Spleen (tissue), 11 donors: Measurements from ENCODE around the gene NXNL2. TPM values are rescaled to one million over a fixed set of nuclear protein-coding genes. Genes with fewer than 3 reads are reported as not detected.

Experiments used
- DNase-seq: peaks from one replicate; pipeline ENCODE4 v3.0.0-alpha.2; 2020
- H3K27ac ChIP-seq, 8 donors: fragments of 200-600 bp; sonication (generic) in 7 of 8; 1 replicate in 4 of 8; 2 replicates in 4 of 8; pipeline versions ENCODE4 v1.5.0 to v1.8.0; 2016 to 2021; ENCODE audit warnings: inconsistent platforms in 4 of 8, mild to moderate bottlenecking in 4 of 8, moderate library complexity in 1 of 8
- H3K27me3 ChIP-seq, 7 donors: fragments of 200-600 bp; sonication (generic) in 6 of 7; replicated peaks in 1 of 7; 1 replicate in 4 of 7; 2 replicates in 3 of 7; pipeline versions ENCODE4 v1.5.0 to v1.8.0; 2016 to 2021; ENCODE audit warnings: inconsistent platforms in 3 of 7, mild to moderate bottlenecking in 1 of 7
- H3K36me3 ChIP-seq, 6 donors: fragments of 200-600 bp; sonication (generic) in 5 of 6; 1 replicate in 4 of 6; 2 replicates in 2 of 6; pipeline versions ENCODE4 v1.5.0 to v1.8.0; 2016 to 2021; ENCODE audit warnings: inconsistent platforms in 2 of 6
- H3K4me1 ChIP-seq, 6 donors: fragments of 200-600 bp; sonication (generic) in 5 of 6; 1 replicate in 3 of 6; 2 replicates in 3 of 6; pipeline versions ENCODE4 v1.5.0 to v1.8.0; 2016 to 2021; ENCODE audit warnings: inconsistent platforms in 3 of 6
- H3K4me3 ChIP-seq, 8 donors: fragments of 200-600 bp; sonication (generic) in 7 of 8; 1 replicate in 4 of 8; 2 replicates in 4 of 8; pipeline versions ENCODE4 v1.5.0 to v1.8.0; 2016 to 2021; ENCODE audit warnings: inconsistent platforms in 4 of 8, mild to moderate bottlenecking in 4 of 8, moderate library complexity in 2 of 8
- H3K9me3 ChIP-seq, 8 donors: fragments of 200-600 bp; sonication (generic) in 7 of 8; 1 replicate in 4 of 8; 2 replicates in 4 of 8; pipeline versions ENCODE4 v1.5.0 to v1.8.0; 2016 to 2021; ENCODE audit warnings: inconsistent platforms in 4 of 8
- CTCF ChIP-seq, 11 experiments: fragments of 200-600 bp in 7 of 11; fragments of 450-650 bp in 4 of 11; sonication (generic) in 4 of 11; IDR thresholded peaks in 8 of 11; conservative IDR thresholded peaks in 3 of 11; 1 replicate in 7 of 11; 2 replicates in 4 of 11; pipeline versions ENCODE4 v1.4.0 to v1.8.0; 2016 to 2021; ENCODE audit warnings: antibody characterized with exemption in 11 of 11, inconsistent platforms in 4 of 11, mild to moderate bottlenecking in 1 of 11
- POLR2A ChIP-seq, 3 donors: fragments of 450-650 bp; IDR thresholded peaks; one replicate each; pipeline ENCODE4 v1.5.1; 2017; ENCODE audit warnings: antibody characterized with exemption in 3 of 3, mild to moderate bottlenecking in 1 of 3
- POLR2AphosphoS5 ChIP-seq, 3 donors: sonication (generic); formaldehyde crosslinking; IDR thresholded peaks; one replicate each; pipeline ENCODE4 v1.5.1; 2017; ENCODE audit warnings: antibody characterized with exemption in 3 of 3
- WGBS, 5 donors: extraction: QIAGEN DNeasy Blood & Tissue Kit in 3 of 5; methylation state at CpG; one replicate each; pipeline versions ENCODE4 v1.1.5 to v1.1.7; 2013 to 2018; 5-methylcytosine and 5-hydroxymethylcytosine counted together
- intact Hi-C: fragments of 100-400 bp; cut with DNase I; formaldehyde crosslinking; loops from one replicate; pipeline ENCODE4 v1.15.0; 2023; ENCODE audit warnings: low total_unique reads
- polyA plus RNA-seq, 3 donors: library from polyadenylated mRNA; stranded (reverse); fragments of 200-250 nt; gene quantifications; one replicate each; pipeline ENCODE4 v1.2.1, GENCODE V29; 2013
- total RNA-seq, 7 donors: library from RNA; depleted of rRNA in 3 of 7; stranded (reverse); fragments of >200 nt in 3 of 7; fragmentation: NEBNext Ultra II Directional in 4 of 7; extraction: Animal tissue kit (Norgen Biotek cat#: 25700) in 4 of 7; gene quantifications; one replicate each; pipeline versions ENCODE4 v1.1.0 to v1.2.1, GENCODE V29; 2016 to 2021
- donor health status: healthy with polysubstance abuse.
- donor health status: DM: no; HTN: no; CAD: no; lungs with moderate emphysema.
- donor health status: DM: no; HTN: no; CAD: no.
- donor health status: Bipolar disorder and iron deficiency.
- donor health status: healthy.
- donor health status: DM: no; HTN: no; CAD: no.
- donor health status: DM: yes; HTN: yes; CAD: no.

The NXNL2 gene
- total and polyA plus RNA-seq, 10 donors = 0.22 to 0.94 (median 0.29) TPM; not detected in 5

- no peak for DNase-seq
- H3K4me1 ChIP-seq = peaks cover 0 to 12% (median 9%) of the 10 kb centered on the region in 6 donors
- intact Hi-C loops = no loop called here
- TF ChIP-seq CTCF (IDR thresholded peaks at IDR 0.05 in 8 of 11, conservative IDR thresholded peaks at IDR 0.05 in 3 of 11) (no peak), POLR2AphosphoS5 (IDR thresholded peaks at IDR 0.05) (no peak), POLR2A (IDR thresholded peaks at IDR 0.05) (no peak)
- 38 to 49% (median 41%) methylated on average over 8 of the region's 8 CpGs for WGBS, 5 donors
- no peak overlapping the region for H3K4me3 ChIP-seq
- peaks cover 0 to 5% (median 0%) of the 10 kb centered on the region in 7 donors for H3K27me3 ChIP-seq
- H3K27ac ChIP-seq = no peak overlapping the region
- H3K9me3 ChIP-seq = no peaks in the 10 kb centered on the region
- H3K36me3 ChIP-seq = no peaks in the 10 kb centered on the region
Observed at GRCh38 chr9:88583901-88584596, 49.1 kb downstream of the NXNL2 start.

DNA sequence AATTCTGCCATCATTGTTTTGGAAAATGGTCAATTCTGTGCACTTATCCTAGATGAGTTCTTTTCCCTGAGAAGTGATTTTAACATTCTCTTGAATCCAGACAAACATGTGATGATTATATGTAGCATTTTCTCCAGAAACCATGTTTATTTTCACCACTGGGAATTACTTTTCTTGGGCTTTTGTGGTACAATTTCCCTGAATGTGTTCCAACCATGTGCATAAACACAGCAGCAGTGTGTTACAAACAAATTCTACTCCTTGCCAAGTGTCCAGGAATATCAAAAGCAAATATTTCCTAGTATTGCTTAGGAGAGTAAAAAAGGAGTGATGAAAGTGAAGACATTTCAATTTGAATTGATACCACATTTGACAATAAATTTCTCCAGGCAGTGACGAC is 50.4 kb downstream of the NXNL2 start:
- no peak overlapping the region for H3K4me3 ChIP-seq
- no peak for DNase-seq
- peaks cover 0 to 12% (median 9%) of the 10 kb centered on the region in 6 donors for H3K4me1 ChIP-seq
- TF ChIP-seq POLR2AphosphoS5 (IDR thresholded peaks at IDR 0.05) (no peak), CTCF (IDR thresholded peaks at IDR 0.05 in 8 of 11, conservative IDR thresholded peaks at IDR 0.05 in 3 of 11) (no peak), POLR2A (IDR thresholded peaks at IDR 0.05) (no peak)
- 70 to 100% (median 81%) methylated on average over 1 of the region's 1 CpG for WGBS, 5 donors
- intact Hi-C loops = no loop called here
- H3K27me3 ChIP-seq = peaks cover 0 to 5% (median 0%) of the 10 kb centered on the region in 7 donors
- H3K27ac ChIP-seq = no peak overlapping the region
- H3K9me3 ChIP-seq = no peaks in the 10 kb centered on the region
- no peaks in the 10 kb centered on the region for H3K36me3 ChIP-seq

GRCh38 chr9:88586452-88586851 is 51.5 kb downstream of the NXNL2 start:
- no peak overlapping the region for H3K4me3 ChIP-seq
- no peaks in the 10 kb centered on the region for H3K9me3 ChIP-seq
- DNase-seq = no peak
- peaks cover 0 to 5% (median 0%) of the 10 kb centered on the region in 7 donors for H3K27me3 ChIP-seq
- H3K4me1 ChIP-seq = peaks cover 0 to 12% (median 9%) of the 10 kb centered on the region in 6 donors
- no peak overlapping the region for H3K27ac ChIP-seq
- no peak for TF ChIP-seq CTCF (IDR thresholded peaks at IDR 0.05 in 8 of 11, conservative IDR thresholded peaks at IDR 0.05 in 3 of 11)
- TF ChIP-seq POLR2A (IDR thresholded peaks at IDR 0.05) = no peak
- no peak for TF ChIP-seq POLR2AphosphoS5 (IDR thresholded peaks at IDR 0.05)
- WGBS, 5 donors = 90 to 96% (median 92%) methylated on average over 3 of the region's 3 CpGs
- no peaks in the 10 kb centered on the region for H3K36me3 ChIP-seq
- intact Hi-C loops = no loop called here

GRCh38 chr9:88587182-88587581 is 52.2 kb downstream of the NXNL2 start:
- no peaks in the 10 kb centered on the region for H3K9me3 ChIP-seq
- DNase-seq = no peak
- TF ChIP-seq POLR2A (IDR thresholded peaks at IDR 0.05) (no peak), CTCF (IDR thresholded peaks at IDR 0.05 in 8 of 11, conservative IDR thresholded peaks at IDR 0.05 in 3 of 11) (no peak), POLR2AphosphoS5 (IDR thresholded peaks at IDR 0.05) (no peak)
- no peak overlapping the region for H3K27ac ChIP-seq
- H3K27me3 ChIP-seq = peaks cover 0 to 5% (median 0%) of the 10 kb centered on the region in 7 donors
- intact Hi-C loops = no loop called here
- no peaks in the 10 kb centered on the region for H3K36me3 ChIP-seq
- H3K4me3 ChIP-seq = no peak overlapping the region
- peaks cover 0 to 12% (median 9%) of the 10 kb centered on the region in 6 donors for H3K4me1 ChIP-seq
- WGBS, 5 donors = 28 to 51% (median 37%) methylated on average over 3 of the region's 3 CpGs
